ENCODE results near the gene MACC1.
"Not testable (repeated sequence)": the region's sequence is repeated elsewhere in the genome, so short reads cannot be mapped to it uniquely, and the experiment has no call there.

MACC1 gene

GRCh38 chr7:20208651-20209307, 8.4 kb downstream of the MACC1 start:
- no peak overlapping the region for H3K4me3 ChIP-seq (ENCODE audit: low read length)

GRCh38 chr7:20207811-20208210, 9.4 kb downstream of the MACC1 start:
- not testable (repeated sequence) for DNase-seq (ENCODE audit: low read depth); H3K4me3 ChIP-seq (ENCODE audit: low read length)

More at GRCh38 chr7:20208651-20209307, 8.4 kb downstream of the MACC1 start:
- DNase-seq (ENCODE audit: low read depth), result no peak
- no peak for TF ChIP-seq CTCF (IDR thresholded peaks at IDR 0.05; ENCODE audit: insufficient read depth, low read depth, low read length, missing control alignments)

GRCh38 chr7:20206104-20206896, 10.9 kb downstream of the MACC1 start:
- H3K4me3 ChIP-seq (ENCODE audit: low read length), result no peak overlapping the region
- TF ChIP-seq CTCF (IDR thresholded peaks at IDR 0.05; ENCODE audit: insufficient read depth, low read depth, low read length, missing control alignments), result no peak
- peak; percentile 62 for DNase-seq (ENCODE audit: low read depth)

- no peak for TF ChIP-seq CTCF (IDR thresholded peaks at IDR 0.05; ENCODE audit: insufficient read depth, low read depth, low read length, missing control alignments)
- no peak overlapping the region for H3K4me3 ChIP-seq (ENCODE audit: low read length)
- DNase-seq (ENCODE audit: low read depth), result no peak
Measured at GRCh38 chr7:20203316-20203715, 13.9 kb downstream of the MACC1 start.

- no peak for TF ChIP-seq CTCF (IDR thresholded peaks at IDR 0.05; ENCODE audit: insufficient read depth, low read depth, low read length, missing control alignments)
- no peak for DNase-seq (ENCODE audit: low read depth)
- no peak overlapping the region for H3K4me3 ChIP-seq (ENCODE audit: low read length)
Measured at GRCh38 chr7:20201380-20201779, 15.8 kb downstream of the MACC1 start.

- no peak for DNase-seq (ENCODE audit: low read depth)
- no peak for TF ChIP-seq CTCF (IDR thresholded peaks at IDR 0.05; ENCODE audit: insufficient read depth, low read depth, low read length, missing control alignments)
- H3K4me3 ChIP-seq (ENCODE audit: low read length), result no peak overlapping the region
Measured at GRCh38 chr7:20200971-20201370, 16.2 kb downstream of the MACC1 start.

GRCh38 chr7:20200361-20200760, 16.8 kb downstream of the MACC1 start:
- peak; percentile 59 for DNase-seq (ENCODE audit: low read depth)
- no peak overlapping the region for H3K4me3 ChIP-seq (ENCODE audit: low read length)

More at GRCh38 chr7:20200361-20200760, 16.8 kb downstream of the MACC1 start:
- TF ChIP-seq CTCF (IDR thresholded peaks at IDR 0.05; ENCODE audit: insufficient read depth, low read depth, low read length, missing control alignments), result no peak

Data from epithelial cell of esophagus (primary cell).